LHCN-M2 (cell line): ENCODE results near the gene MAPKAPK2. TPM values are rescaled to one million over a fixed set of nuclear protein-coding genes. Genes with fewer than 3 reads are reported as not detected.

Experiments used
- DNase-seq: peaks from one replicate; pipeline ENCODE4 v3.0.0-alpha.2; 2012; ENCODE audit warnings: low read depth
- total RNA-seq: library from RNA; depleted of rRNA; stranded (reverse); fragments of >200 nt; gene quantifications from 2 replicates; pipeline ENCODE4 v1.2.3, GENCODE V29; 2014

MAPKAPK2 gene
- total RNA-seq, 1 experiment from 2014 or later, result 49.4 TPM

- peak; percentile 61 for DNase-seq
Observed at GRCh38 chr1:206660136-206660535, 24.6 kb upstream of the MAPKAPK2 start.

DNA sequence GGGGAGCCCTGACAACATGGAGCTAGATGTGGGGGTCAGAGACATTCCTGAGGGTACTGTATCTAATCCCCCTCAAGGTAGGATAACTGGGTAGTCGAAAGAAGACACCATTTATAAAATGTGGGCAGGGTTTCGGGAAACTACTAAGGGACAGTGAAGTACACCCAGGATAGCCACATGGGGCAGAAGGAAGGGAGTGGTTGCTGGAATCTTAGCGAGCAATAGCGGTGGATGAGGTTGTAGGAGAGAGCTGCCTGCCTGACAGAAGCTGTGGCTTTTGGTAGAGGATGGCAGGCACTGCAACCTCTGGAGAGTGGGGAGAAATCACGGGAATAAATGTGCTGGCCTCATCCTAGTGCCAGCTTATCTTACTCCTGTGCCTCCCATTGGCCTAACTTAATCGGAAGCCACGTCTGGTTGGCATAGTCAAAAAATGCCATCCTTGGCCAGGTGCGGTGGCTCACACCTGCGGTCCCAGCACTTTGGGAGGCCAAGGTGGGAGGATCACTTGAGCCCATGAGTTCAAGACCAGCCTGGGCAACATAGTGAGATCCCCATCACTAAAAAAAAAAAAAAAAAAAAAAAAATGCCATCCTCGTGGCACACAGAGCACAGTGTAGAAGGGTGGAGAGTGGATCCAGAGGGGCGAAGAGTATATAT is 23.4 kb upstream of the MAPKAPK2 start:
- no peak for DNase-seq

DNA sequence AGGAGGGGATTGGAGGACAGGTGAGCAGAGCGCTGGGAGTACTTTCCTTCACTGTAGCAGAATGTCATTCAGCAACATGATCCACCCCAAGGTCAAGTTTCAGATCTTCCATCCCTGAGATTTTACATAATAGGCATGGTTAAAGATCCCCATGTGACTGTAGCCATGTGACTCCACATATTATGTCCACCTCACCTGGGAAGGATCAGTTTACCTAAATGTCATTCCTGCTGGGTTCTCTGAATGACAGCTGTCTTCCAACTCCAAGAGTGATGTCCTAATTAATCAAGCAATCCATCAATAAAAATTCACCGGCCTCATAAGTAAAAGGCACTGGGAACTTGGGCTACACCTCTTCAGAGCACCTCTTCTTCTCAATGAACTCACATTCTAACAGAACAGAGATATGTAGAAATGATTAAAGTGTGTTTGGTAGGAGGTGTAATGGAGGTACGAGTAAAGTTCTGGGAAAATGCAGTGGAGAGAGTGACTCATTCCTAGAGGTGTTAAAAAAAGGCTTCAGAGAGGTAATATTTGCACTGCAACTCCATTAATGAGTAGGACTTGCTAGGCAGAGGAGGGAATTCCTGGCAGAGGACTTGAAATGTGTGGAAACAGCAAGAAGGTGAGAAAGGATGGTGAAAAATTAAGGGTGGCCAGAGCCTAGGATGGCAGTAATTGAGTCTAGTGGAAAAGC is 22.2 kb upstream of the MAPKAPK2 start:
- DNase-seq, result no peak

DNA sequence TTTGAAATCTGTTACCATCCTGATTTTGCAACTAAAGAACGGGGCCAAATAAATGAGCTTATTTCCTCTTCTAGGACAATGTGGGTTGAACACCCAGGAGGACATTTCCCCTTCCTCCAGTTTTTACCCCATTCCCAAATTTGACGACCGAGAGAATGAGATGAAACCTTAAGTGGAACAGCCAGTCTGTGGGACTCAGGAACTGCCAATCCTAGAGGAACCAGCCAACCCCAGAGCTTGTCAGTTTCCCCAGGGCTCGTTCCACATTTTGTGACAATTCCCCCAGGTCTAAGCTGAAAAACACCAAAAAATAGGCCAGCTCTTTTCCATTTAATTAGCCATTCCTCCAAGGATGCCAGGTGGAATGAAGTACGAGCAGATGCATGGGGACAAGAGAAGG is 21.3 kb upstream of the MAPKAPK2 start:
- no peak for DNase-seq

DNA sequence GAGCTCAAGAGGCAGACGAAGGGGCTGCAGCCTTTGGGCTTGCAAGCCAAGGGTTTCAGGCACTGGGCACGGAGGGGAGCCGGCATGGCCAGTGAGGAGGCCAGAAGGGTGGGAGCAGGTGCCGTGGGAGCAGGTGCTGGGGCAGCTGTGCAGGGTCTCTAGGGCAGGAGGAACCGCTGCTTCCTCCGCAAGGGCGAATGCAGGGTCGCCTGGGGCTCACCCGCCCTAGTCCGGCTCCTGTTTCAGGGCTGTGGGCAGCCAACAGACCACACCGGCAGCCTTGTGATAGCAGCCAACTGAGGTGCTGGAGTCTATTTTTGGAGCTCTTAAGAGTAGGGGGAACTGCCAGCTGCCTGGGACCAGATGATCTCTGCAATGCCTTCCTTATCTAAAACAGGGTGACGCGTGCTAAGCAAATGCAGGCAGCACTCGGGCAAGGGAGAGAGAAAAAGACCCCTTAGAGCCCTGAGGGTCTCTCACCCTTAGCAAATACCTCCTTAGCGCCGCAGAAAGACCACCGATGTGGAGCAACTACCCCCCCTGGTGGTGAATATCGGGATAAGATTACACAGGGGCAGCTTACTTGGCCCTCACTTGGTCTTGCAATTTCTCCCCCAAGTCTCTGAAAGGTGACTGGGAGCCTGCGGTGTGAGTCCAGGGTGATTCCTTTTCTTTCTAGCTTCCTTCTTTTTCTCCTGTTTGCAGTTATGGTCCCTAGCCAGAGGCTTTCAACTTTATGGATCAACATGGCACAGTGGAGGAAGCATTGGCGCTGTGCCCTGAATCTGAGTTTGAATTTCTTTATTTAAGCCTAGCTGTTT is 20.7 kb upstream of the MAPKAPK2 start:
- DNase-seq, result peak; percentile 59

- DNase-seq, result no peak
Observed at GRCh38 chr1:206664740-206665139, 20.0 kb upstream of the MAPKAPK2 start.

GRCh38 chr1:206666031-206666561 is 18.6 kb upstream of the MAPKAPK2 start:
- DNase-seq, result no peak

GRCh38 chr1:206666954-206667665 is 17.6 kb upstream of the MAPKAPK2 start:
- no peak for DNase-seq

- DNase-seq, result no peak
Observed at GRCh38 chr1:206668351-206668750, 16.4 kb upstream of the MAPKAPK2 start.

GRCh38 chr1:206668874-206669410 is 15.8 kb upstream of the MAPKAPK2 start:
- no peak for DNase-seq

DNA sequence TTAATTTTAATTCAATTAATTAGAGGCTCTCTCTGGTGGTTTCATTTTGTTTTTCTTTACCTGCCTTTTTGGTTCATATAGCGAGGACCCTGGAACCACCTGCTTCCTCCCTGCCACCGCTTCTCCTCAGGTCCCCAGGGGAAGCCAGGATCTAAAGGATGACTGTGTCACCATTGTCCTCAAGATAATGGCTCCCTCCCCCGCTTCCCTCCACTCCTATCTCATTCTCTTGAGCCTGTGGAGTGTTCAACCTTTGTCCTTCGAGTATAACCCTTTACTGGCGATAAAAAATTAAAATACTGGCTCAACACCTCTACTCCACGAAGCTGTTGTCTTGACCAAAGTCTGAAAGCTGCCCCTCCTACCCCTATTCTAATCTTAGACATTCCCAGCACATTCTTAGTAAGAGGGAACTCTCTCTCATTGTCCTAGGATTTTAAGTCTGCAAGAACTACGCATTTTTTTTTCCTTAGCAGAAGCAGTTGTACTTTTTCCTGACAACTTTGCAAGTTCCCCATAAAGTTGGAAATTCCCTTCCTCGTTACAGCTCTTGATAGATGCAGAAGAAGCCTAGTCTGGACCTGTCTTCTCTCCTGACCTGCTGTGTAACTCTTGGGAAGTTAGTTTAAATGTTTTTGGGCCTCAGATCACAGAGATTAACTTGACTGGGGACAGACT is 12.6 kb upstream of the MAPKAPK2 start:
- no peak for DNase-seq

DNA sequence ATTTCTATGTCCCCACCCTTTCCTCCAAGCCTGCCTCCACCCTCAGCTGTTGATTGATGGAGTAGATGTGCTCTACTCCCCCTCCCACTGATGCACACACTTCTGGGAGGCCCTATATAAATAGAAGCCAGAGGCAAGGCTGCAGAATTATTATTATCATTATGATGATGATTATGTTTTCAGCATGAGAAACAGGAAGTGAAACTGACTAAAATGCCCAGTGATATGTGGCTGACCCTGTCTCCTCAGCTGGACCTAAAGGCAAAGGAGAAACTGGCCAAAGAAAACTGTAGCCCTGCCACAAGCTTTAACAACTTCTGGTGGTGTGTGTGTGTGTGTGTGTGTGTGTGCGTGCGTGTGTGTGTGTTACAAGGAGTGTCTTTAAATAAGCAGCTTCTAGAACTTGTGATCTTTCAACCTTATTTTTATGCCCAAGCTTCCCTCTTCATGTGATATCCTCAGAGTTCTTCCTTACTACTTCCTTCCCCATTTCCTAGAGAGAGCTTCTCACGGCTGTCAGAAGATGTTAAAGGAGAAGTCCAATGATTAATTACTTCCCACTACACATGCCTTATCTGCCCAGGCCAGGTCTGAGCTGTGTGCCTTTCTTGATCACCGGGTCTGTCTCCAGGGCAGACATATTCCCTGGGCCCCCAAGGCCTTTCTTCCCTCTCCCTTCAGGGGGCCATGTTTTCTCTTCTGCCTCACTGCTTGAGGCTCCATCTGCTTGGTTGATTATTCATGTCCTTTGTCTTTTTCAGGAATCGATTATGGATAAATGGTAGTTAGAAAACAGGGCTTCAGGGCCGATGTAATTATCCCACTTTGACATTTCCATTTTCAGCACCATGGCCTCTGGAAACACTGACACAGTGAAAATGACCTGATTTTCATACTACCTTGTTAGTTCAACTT is 11.6 kb upstream of the MAPKAPK2 start:
- peak; percentile 59 for DNase-seq

DNA sequence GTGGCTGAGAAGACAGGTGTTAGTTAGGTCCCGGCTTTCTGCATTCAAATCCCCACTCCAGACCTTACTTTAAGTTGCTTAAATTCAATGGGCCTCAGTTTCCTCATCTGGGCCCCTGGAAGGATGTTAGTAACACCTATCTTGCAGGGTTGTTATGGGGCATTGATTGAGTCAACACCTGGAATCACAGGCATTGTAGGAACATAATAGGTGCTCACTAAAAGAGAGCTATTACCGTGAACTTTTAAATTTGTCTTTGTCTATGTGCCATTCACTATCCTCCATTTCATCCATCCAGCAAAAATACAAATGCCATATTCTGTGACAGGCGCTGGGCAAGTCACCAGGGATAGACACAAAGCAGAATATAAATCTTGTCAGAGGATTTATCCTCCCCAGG is 10.5 kb upstream of the MAPKAPK2 start:
- no peak for DNase-seq

- peak; percentile 99 for DNase-seq
Observed at GRCh38 chr1:206674745-206675175, 9.9 kb upstream of the MAPKAPK2 start.

DNA sequence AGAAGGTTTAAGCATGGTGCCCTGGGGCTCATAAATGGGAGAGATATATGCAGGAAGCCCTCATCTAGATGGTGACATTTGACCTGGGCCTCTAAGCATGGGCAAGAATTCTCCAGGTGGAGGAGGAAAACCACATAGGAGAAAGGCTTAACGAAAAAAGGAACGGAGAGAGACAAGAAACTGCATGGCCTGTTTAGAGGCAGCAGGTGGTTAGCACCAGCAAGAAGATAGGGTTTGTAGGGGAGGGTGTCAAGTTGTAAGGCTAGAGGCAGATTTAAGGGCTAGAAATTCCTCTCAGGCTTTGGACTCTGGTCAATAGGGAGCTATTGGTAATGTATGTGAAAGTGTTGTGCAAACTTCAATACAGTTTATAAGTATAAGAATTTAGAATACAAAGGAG is 8.2 kb upstream of the MAPKAPK2 start:
- no peak for DNase-seq

- no peak for DNase-seq
Observed at GRCh38 chr1:206678490-206678889, 6.2 kb upstream of the MAPKAPK2 start.

DNA sequence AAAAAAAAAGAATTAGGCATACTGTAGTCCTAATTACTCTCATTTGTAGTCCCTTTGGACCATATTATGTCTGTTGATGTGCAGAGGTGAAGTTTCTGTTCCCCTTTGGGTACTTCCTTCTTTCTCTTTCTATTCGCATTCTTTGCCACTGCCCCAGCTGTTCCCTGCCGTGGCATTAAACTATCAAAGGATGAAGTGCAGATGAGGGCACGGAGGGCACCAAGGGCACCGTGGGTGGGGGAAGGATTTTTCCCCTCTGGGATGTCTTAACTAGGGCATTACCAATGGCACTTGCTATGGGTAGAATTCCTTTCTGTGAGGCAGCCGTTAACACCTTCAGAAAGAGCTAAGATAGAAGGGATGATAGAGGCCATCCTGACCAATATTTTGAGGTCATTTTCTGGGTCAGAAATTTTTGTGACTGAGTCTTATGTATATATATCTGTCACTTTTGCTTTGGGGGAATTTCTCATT is 4.9 kb upstream of the MAPKAPK2 start:
- DNase-seq, result no peak

DNA sequence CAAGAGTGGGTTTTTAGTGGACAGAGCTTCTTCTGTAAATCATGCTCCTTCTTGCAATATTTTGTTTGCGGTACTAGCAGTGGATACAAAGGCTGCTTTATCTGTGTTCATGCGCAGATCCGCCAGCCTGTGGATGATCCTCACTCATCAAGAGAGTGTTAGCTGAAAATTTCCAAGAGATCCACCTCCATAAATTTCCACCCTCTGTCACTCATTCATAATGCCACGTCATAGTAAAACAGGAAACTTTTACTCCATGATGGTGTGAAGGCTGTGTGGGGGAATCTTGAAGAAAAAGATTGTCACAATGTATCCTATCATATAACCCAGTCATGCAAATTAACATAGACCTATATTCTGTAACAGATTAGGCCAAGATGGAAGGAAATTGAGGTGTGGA is 4.4 kb upstream of the MAPKAPK2 start:
- no peak for DNase-seq

DNA sequence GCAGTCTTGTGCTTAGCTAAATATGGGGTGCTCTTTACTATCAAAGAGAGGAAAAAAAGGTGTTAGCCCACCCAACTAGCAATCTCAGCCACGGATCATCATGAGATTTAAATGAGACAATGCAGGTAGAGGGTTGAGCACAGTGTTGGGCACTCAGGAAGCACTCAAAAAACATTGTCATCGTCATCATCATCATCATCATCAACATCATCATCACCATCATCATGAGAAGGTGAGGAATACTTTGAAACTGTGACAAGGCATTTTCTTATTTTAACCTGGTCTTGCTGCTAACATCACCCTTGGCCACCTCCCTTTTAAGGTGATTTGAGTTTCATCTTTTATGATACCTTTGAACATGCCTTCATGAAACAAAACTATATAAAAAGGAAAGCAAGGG is 3.3 kb upstream of the MAPKAPK2 start:
- DNase-seq, result no peak
